K562 (cell line): Measurements from ENCODE around the gene FARP1.

Source experiments
- CEBPB ChIP-seq: fragments of 450-650 bp; IDR thresholded peaks from 2 replicates; pipeline ENCODE4 v1.6.1; 2016; ENCODE audit warnings: missing genetic modification characterization, missing compliant biosample characterization
- ETV6 ChIP-seq, 3 experiments: fragments of 150-350 bp in 1 of 3; sonication (generic) in 1 of 3; formaldehyde crosslinking in 1 of 3; IDR thresholded peaks; 2 replicates each; pipeline versions ENCODE4 v1.6.1 to v1.8.0; 2014 to 2022; ENCODE audit warnings: borderline replicate concordance in 2 of 3, low read depth in 2 of 3, antibody characterized with exemption in 1 of 3, low read length in 1 of 3, mild to moderate bottlenecking in 1 of 3, missing genetic modification reagents in 1 of 3
- MTA1 ChIP-seq: fragments of 450-650 bp; IDR thresholded peaks from 2 replicates; pipeline ENCODE4 v1.6.1; 2017; ENCODE audit warnings: borderline replicate concordance
- POLR2AphosphoS5 ChIP-seq: IDR thresholded peaks from 2 replicates; pipeline ENCODE4 v1.6.1; 2011; ENCODE audit warnings: mild to moderate bottlenecking, low read depth, low read length, moderate library complexity; ENCODE audit not compliant: control insufficient read depth, insufficient read depth
- REST ChIP-seq, 2 experiments: fragments of 450-650 bp; formaldehyde crosslinking in 1 of 2; IDR thresholded peaks; 2 replicates each; pipeline versions ENCODE4 v1.4.0 to v1.6.1; 2014 to 2020; ENCODE audit warnings: mild to moderate bottlenecking in 2 of 2, borderline replicate concordance in 1 of 2, low read depth in 1 of 2

- no peak for TF ChIP-seq POLR2AphosphoS5
- TF ChIP-seq CEBPB (tag): no peak
- no peak for TF ChIP-seq MTA1
- no peak for TF ChIP-seq REST (IDR thresholded peaks at IDR 0.05; ENCODE audit: borderline replicate concordance)
- TF ChIP-seq REST (CRISPR knock-in tag; IDR thresholded peaks at IDR 0.05; ENCODE audit: low read depth): no peak
- TF ChIP-seq ETV6 (IDR thresholded peaks at IDR 0.05; ENCODE audit: borderline replicate concordance in 1 of 2, low read depth in 2 of 2, low read length in 1 of 2): no peak
- TF ChIP-seq ETV6 (CRISPR knock-in tag; IDR thresholded peaks at IDR 0.05; ENCODE audit: borderline replicate concordance): no peak
Measured at GRCh38 chr13:98236197-98236596, 93.3 kb downstream of the FARP1 start.
